Smooth muscle cell (in vitro differentiated cells): ENCODE data around the gene UNC13C. TPM values are rescaled to one million over a fixed set of nuclear protein-coding genes. Genes with fewer than 3 reads are reported as not detected.

ENCODE experiments used
- DNase-seq: peaks from one replicate; lab custom pipeline; 2025; ENCODE audit not compliant: unreplicated experiment; lab: John Stamatoyannopoulos, UW
- H2AFZ ChIP-seq: fragments of 200-600 bp; sonication (generic); 2 replicates; pipeline ENCODE4 v1.6.0; 2016; ENCODE audit warnings: antibody characterized with exemption, low read depth, mild to moderate bottlenecking
- H3F3A ChIP-seq: fragments of 200-600 bp; sonication (generic); 2 replicates; pipeline ENCODE4 v1.6.0; 2017; ENCODE audit warnings: antibody characterized with exemption, low read depth
- H3K27ac ChIP-seq: fragments of 200-600 bp; sonication (generic); 2 replicates; pipeline ENCODE4 v1.5.1; 2016; ENCODE audit warnings: low read depth, mild to moderate bottlenecking
- H3K27me3 ChIP-seq: fragments of 200-600 bp; sonication (generic); 2 replicates; pipeline ENCODE4 v1.6.1; 2016; ENCODE audit warnings: low read depth, mild to moderate bottlenecking
- H3K36me3 ChIP-seq: fragments of 200-600 bp; sonication (generic); 2 replicates; pipeline ENCODE4 v1.5.1; 2016; ENCODE audit warnings: low read depth
- H3K4me1 ChIP-seq: fragments of 200-600 bp; sonication (generic); 2 replicates; pipeline ENCODE4 v1.5.1; 2016; ENCODE audit warnings: low read depth
- H3K4me2 ChIP-seq: fragments of 200-600 bp; sonication (generic); 2 replicates; pipeline ENCODE4 v1.6.0; 2016; ENCODE audit warnings: mild to moderate bottlenecking
- H3K4me3 ChIP-seq: fragments of 200-600 bp; sonication (generic); 2 replicates; pipeline ENCODE4 v1.5.1; 2016; ENCODE audit warnings: mild to moderate bottlenecking
- H3K79me2 ChIP-seq: fragments of 200-600 bp; sonication (generic); 2 replicates; pipeline ENCODE4 v1.6.0; 2016; ENCODE audit warnings: low read depth, mild to moderate bottlenecking
- H3K9ac ChIP-seq: fragments of 200-600 bp; sonication (generic); 2 replicates; pipeline ENCODE4 v1.6.0; 2016; ENCODE audit warnings: low read depth
- H3K9me3 ChIP-seq: fragments of 200-600 bp; sonication (generic); replicated peaks from 2 replicates; pipeline ENCODE4 v1.5.1; 2016; ENCODE audit warnings: low read depth
- H4K20me1 ChIP-seq: fragments of 200-600 bp; sonication (generic); 2 replicates; pipeline ENCODE4 v1.6.0; 2016; ENCODE audit warnings: low read depth
- CTCF ChIP-seq: fragments of 200-600 bp; sonication (generic); IDR thresholded peaks from 2 replicates; pipeline ENCODE4 v1.5.1; 2017; ENCODE audit warnings: borderline replicate concordance, mild to moderate bottlenecking, antibody characterized with exemption; ENCODE audit not compliant: insufficient read depth, poor library complexity, severe bottlenecking
- WGBS: methylation state at CpG from one replicate; pipeline ENCODE4 v1.1.7; 2016; ENCODE audit warnings: low lambda C conversion rate; 5-methylcytosine and 5-hydroxymethylcytosine counted together
- polyA plus RNA-seq: library from polyadenylated mRNA; unstranded; fragments of >200 nt; fragmentation: Nextera tagmentation; extraction: Ambion mirVana; gene quantifications from 2 replicates; pipeline ENCODE4 v1.2.1, GENCODE V29; 2016
- total RNA-seq: library from RNA; depleted of rRNA; stranded (reverse); fragments of >200 nt; gene quantifications from 2 replicates; pipeline ENCODE4 v1.2.3, GENCODE V29; 2014

Gene UNC13C
- total and polyA plus RNA-seq, 2 experiments from 2014 or later: 0.85 to 4.0 TPM

- H3K4me3 ChIP-seq: no peak overlapping the region
- no peak overlapping the region for H3K4me2 ChIP-seq
- 65% methylated on average over 4 of the region's 4 CpGs for WGBS
- no peaks in the 10 kb centered on the region for H3K9me3 ChIP-seq
- no peaks in the 10 kb centered on the region for H3F3A ChIP-seq
- no peaks in the 10 kb centered on the region for H3K79me2 ChIP-seq
- H3K4me1 ChIP-seq: no peaks in the 10 kb centered on the region
- no peak overlapping the region for H2AFZ ChIP-seq
- no peaks in the 10 kb centered on the region for H4K20me1 ChIP-seq
- TF ChIP-seq CTCF: no peak
- H3K36me3 ChIP-seq: no peaks in the 10 kb centered on the region
- no peak for DNase-seq
- H3K27ac ChIP-seq: no peak overlapping the region
- no peak overlapping the region for H3K9ac ChIP-seq
- no peaks in the 10 kb centered on the region for H3K27me3 ChIP-seq
Measured at GRCh38 chr15:54576298-54576935, 598.2 kb downstream of the UNC13C start.

GRCh38 chr15:54577476-54578250, 599.4 kb downstream of the UNC13C start:
- Histone ChIP-seq H3F3A (no peaks in the 10 kb centered on the region), H3K4me3 (no peak overlapping the region), H3K4me1 (no peaks in the 10 kb centered on the region), H4K20me1 (no peaks in the 10 kb centered on the region), H3K9me3 (no peaks in the 10 kb centered on the region), H3K9ac (no peak overlapping the region), H3K4me2 (no peak overlapping the region), H2AFZ (no peak overlapping the region), H3K27me3 (no peaks in the 10 kb centered on the region), H3K27ac (no peak overlapping the region), H3K79me2 (no peaks in the 10 kb centered on the region), H3K36me3 (no peaks in the 10 kb centered on the region)
- no peak for TF ChIP-seq CTCF
- DNase-seq: no peak
- 69% methylated on average over 4 of the region's 4 CpGs for WGBS

- Histone ChIP-seq H3K4me2 (no peak overlapping the region), H3K4me3 (no peak overlapping the region), H3K9me3 (no peaks in the 10 kb centered on the region), H2AFZ (no peak overlapping the region), H3K36me3 (no peaks in the 10 kb centered on the region), H3K27me3 (no peaks in the 10 kb centered on the region), H3K79me2 (no peaks in the 10 kb centered on the region), H3K27ac (no peak overlapping the region), H3F3A (no peaks in the 10 kb centered on the region), H3K4me1 (no peaks in the 10 kb centered on the region), H4K20me1 (no peaks in the 10 kb centered on the region), H3K9ac (no peak overlapping the region)
- no peak for DNase-seq
- WGBS: 73% methylated on average over 6 of the region's 6 CpGs
- no peak for TF ChIP-seq CTCF
Measured at GRCh38 chr15:54579855-54580254, 601.6 kb downstream of the UNC13C start.
